H1 (cell line): Measurements from ENCODE around the gene DNER. TPM values are rescaled to one million over a fixed set of nuclear protein-coding genes. Genes with fewer than 3 reads are reported as not detected.

Experiments used
- CTCF ChIA-PET: fragments of 300-600 bp; sonication (Branson Sonifier 250); formaldehyde crosslinking; loops from one replicate; lab custom pipeline; 2021; ENCODE audit not compliant: partially characterized antibody; lab: Charles Lee
- POLR2A ChIA-PET: fragments of 300-600 bp; sonication (Branson Sonifier 250); formaldehyde crosslinking; loops from one replicate; lab custom pipeline; 2021; ENCODE audit warnings: inconsistent platforms; ENCODE audit not compliant: partially characterized antibody; lab: Charles Lee
- DNase-seq, 2 experiments: peaks; one replicate each; pipeline versions ENCODE4 v3.0.0 to v3.0.0-alpha.2; 2010 to 2022; ENCODE audit warnings: low spot score in 2 of 2, low read depth in 1 of 2, mixed read lengths in 1 of 2
- FAIRE-seq: peaks from 2 replicates; lab custom pipeline; 2011; peaks lifted over from hg19 to GRCh38; lab: Jason Lieb, UNC
- H2AFZ ChIP-seq: 2 replicates; pipeline ENCODE4 v1.8.1; 2012; ENCODE audit warnings: low read length, inconsistent platforms
- H2AK5ac ChIP-seq: 2 replicates; pipeline ENCODE4 v1.6.1; 2013; ENCODE audit warnings: low read depth, low read length
- H2BK120ac ChIP-seq: replicated peaks from 2 replicates; pipeline ENCODE3; 2013; ENCODE audit warnings: low read depth, low read length, inconsistent platforms
- H2BK12ac ChIP-seq: 2 replicates; pipeline ENCODE4 v1.6.1; 2013; ENCODE audit warnings: low read depth, low read length
- H2BK15ac ChIP-seq: 2 replicates; pipeline ENCODE4 v1.6.1; 2013; ENCODE audit warnings: low read length
- H2BK20ac ChIP-seq: 2 replicates; pipeline ENCODE4 v1.6.1; 2013; ENCODE audit warnings: low read length
- H2BK5ac ChIP-seq: 2 replicates; pipeline ENCODE4 v1.6.1; 2013; ENCODE audit warnings: low read depth, low read length
- H3K14ac ChIP-seq: 2 replicates; pipeline ENCODE4 v1.6.1; 2013; ENCODE audit warnings: inconsistent platforms; ENCODE audit not compliant: insufficient read length
- H3K18ac ChIP-seq: 2 replicates; pipeline ENCODE4 v1.6.1; 2013; ENCODE audit warnings: low read length; ENCODE audit errors: extremely low read depth
- H3K23ac ChIP-seq: 2 replicates; pipeline ENCODE4 v1.6.1; 2013; ENCODE audit warnings: inconsistent platforms; ENCODE audit not compliant: insufficient read length
- H3K23me2 ChIP-seq: 2 replicates; pipeline ENCODE4 v1.6.1; 2013; ENCODE audit warnings: low read depth, low read length
- H3K27ac ChIP-seq: 2 replicates; pipeline ENCODE4 v1.6.1; 2011; ENCODE audit warnings: low read depth, low read length, inconsistent platforms
- H3K27me3 ChIP-seq, 4 experiments: replicated peaks in 1 of 4; 1 replicate in 1 of 4; 2 replicates in 3 of 4; pipeline versions ENCODE4 v1.6.1 to v1.8.1; 2011 to 2013; ENCODE audit warnings: low read length in 3 of 4, mild to moderate bottlenecking in 3 of 4, inconsistent platforms in 2 of 4, mixed read lengths in 2 of 4, moderate library complexity in 1 of 4; ENCODE audit not compliant: control insufficient read depth in 3 of 4, insufficient read depth in 3 of 4; ENCODE audit errors: extremely low read depth in 1 of 4
- H3K36me3 ChIP-seq, 4 experiments: 2 replicates each; pipeline versions ENCODE4 v1.6.1 to v1.8.1; 2011 to 2013; ENCODE audit warnings: mild to moderate bottlenecking in 4 of 4, low read length in 3 of 4, moderate library complexity in 2 of 4, control low read depth in 1 of 4, inconsistent platforms in 1 of 4; ENCODE audit not compliant: insufficient read depth in 4 of 4, control insufficient read depth in 2 of 4
- H3K4ac ChIP-seq: replicated peaks from 2 replicates; pipeline ENCODE3; 2013; ENCODE audit warnings: low read length, low read depth, mixed read lengths, inconsistent platforms; ENCODE audit not compliant: insufficient read length
- H3K4me1 ChIP-seq, 4 experiments: replicated peaks in 1 of 4; 1 replicate in 1 of 4; 2 replicates in 3 of 4; pipeline versions ENCODE4 v1.6.1 to v1.8.1; 2011 to 2013; ENCODE audit warnings: low read length in 3 of 4, inconsistent platforms in 2 of 4, mixed read lengths in 1 of 4; ENCODE audit not compliant: insufficient read depth in 4 of 4, control insufficient read depth in 3 of 4
- H3K4me2 ChIP-seq, 2 experiments: 2 replicates each; pipeline versions ENCODE4 v1.6.1 to v1.8.1; 2011 to 2013; ENCODE audit warnings: low read depth in 2 of 2, low read length in 2 of 2, control low read depth in 1 of 2, inconsistent platforms in 1 of 2, mild to moderate bottlenecking in 1 of 2; ENCODE audit not compliant: insufficient read depth in 1 of 2
- H3K4me3 ChIP-seq, 4 experiments: fragments of 200-600, 300-600 bp in 1 of 4; sonication (generic), shearing (Covaris generic), sonication (Bioruptor Twin) in 1 of 4; 2 replicates each; pipeline versions ENCODE4 v1.5.1 to v1.8.1; 2011 to 2016; ENCODE audit warnings: low read length in 4 of 4, low read depth in 3 of 4, control low read depth in 2 of 4, inconsistent platforms in 2 of 4, mild to moderate bottlenecking in 2 of 4, mixed read lengths in 1 of 4, moderate library complexity in 1 of 4; ENCODE audit not compliant: insufficient read depth in 2 of 4; ENCODE audit errors: extremely low read depth in 1 of 4
- H3K56ac ChIP-seq: replicated peaks from 2 replicates; pipeline ENCODE3; 2013; ENCODE audit warnings: low read depth, mild to moderate bottlenecking, mixed read lengths, low read length, inconsistent platforms; ENCODE audit not compliant: insufficient read length
- H3K79me1 ChIP-seq: 2 replicates; pipeline ENCODE4 v1.6.1; 2013; ENCODE audit warnings: low read depth, low read length, control low read depth
- H3K79me2 ChIP-seq, 2 experiments: 2 replicates each; pipeline versions ENCODE4 v1.6.1 to v1.8.1; 2012 to 2013; ENCODE audit warnings: low read length in 2 of 2, mild to moderate bottlenecking in 2 of 2, inconsistent platforms in 1 of 2; ENCODE audit not compliant: insufficient read depth in 2 of 2, control insufficient read depth in 1 of 2
- H3K9ac ChIP-seq, 4 experiments: replicated peaks in 1 of 4; 1 replicate in 1 of 4; 2 replicates in 3 of 4; pipeline versions ENCODE4 v1.6.1 to v1.8.1; 2011 to 2013; ENCODE audit warnings: low read depth in 3 of 4, low read length in 3 of 4, control low read depth in 2 of 4, mild to moderate bottlenecking in 2 of 4, moderate library complexity in 2 of 4, inconsistent platforms in 1 of 4; ENCODE audit errors: extremely low read depth in 1 of 4
- H3K9me3 ChIP-seq, 2 experiments: 2 replicates each; pipeline versions ENCODE4 v1.6.1 to v1.8.1; 2012 to 2013; ENCODE audit warnings: mild to moderate bottlenecking in 2 of 2, moderate library complexity in 2 of 2, control low read depth in 1 of 2, inconsistent platforms in 1 of 2, low read depth in 1 of 2, low read length in 1 of 2, mixed read lengths in 1 of 2; ENCODE audit not compliant: insufficient read depth in 2 of 2
- H4K20me1 ChIP-seq, 2 experiments: replicated peaks in 1 of 2; 2 replicates each; pipeline versions ENCODE3 to v1.8.1; 2011 to 2013; ENCODE audit warnings: inconsistent platforms in 2 of 2, low read length in 2 of 2, mild to moderate bottlenecking in 1 of 2; ENCODE audit not compliant: insufficient read depth in 2 of 2, control insufficient read depth in 1 of 2
- H4K5ac ChIP-seq: 2 replicates; pipeline ENCODE4 v1.6.1; 2013; ENCODE audit warnings: low read length, low read depth, mixed read lengths, inconsistent platforms; ENCODE audit not compliant: insufficient read length
- H4K8ac ChIP-seq: 2 replicates; pipeline ENCODE4 v1.8.0; 2013; ENCODE audit warnings: mild to moderate bottlenecking, moderate library complexity, low read length, inconsistent platforms; ENCODE audit not compliant: insufficient read depth; ENCODE audit errors: extremely low read depth
- H4K91ac ChIP-seq: replicated peaks from 2 replicates; pipeline ENCODE3; 2013; ENCODE audit warnings: low read length, mixed read lengths, inconsistent platforms; ENCODE audit not compliant: insufficient read length
- WGBS, 2 experiments: shearing (Covaris generic) in 1 of 2; methylation state at CpG; one replicate each; pipeline versions ENCODE4 v1.1.6 to v1.1.7; 2013 to 2015; ENCODE audit warnings: low lambda C conversion rate in 2 of 2, mixed read lengths in 2 of 2, inconsistent platforms in 1 of 2, low coverage in 1 of 2, missing lambda C conversion rate in 1 of 2; ENCODE audit not compliant: insufficient replicate concordance in 2 of 2, insufficient coverage in 1 of 2, insufficient read length in 1 of 2; ENCODE audit errors: extremely low coverage in 1 of 2, missing lambda C conversion rate in 1 of 2; 5-methylcytosine and 5-hydroxymethylcytosine counted together
- polyA plus RNA-seq, 7 experiments: library from polyadenylated mRNA; depleted of rRNA in 3 of 7; stranded (reverse) in 5 of 7; unstranded in 2 of 7; fragments of >200 nt in 5 of 7; fragments of 200-250 nt in 2 of 7; gene quantifications; 1 replicate in 5 of 7; 2 replicates in 1 of 7; 4 replicates in 1 of 7; pipeline versions ENCODE4 v1.2.1 to v1.2.3, GENCODE V29; 2011 to 2013; ENCODE audit warnings: missing spikeins in 2 of 7, mixed read lengths in 2 of 7
- total RNA-seq: library from RNA; stranded (reverse); fragmentation: NEBNext Ultra II Directional; extraction: Animal tissue kit (Norgen Biotek cat#: 25700); gene quantifications from 2 replicates; pipeline ENCODE4 v1.2.1, GENCODE V29; 2021
- TF ChIP-seq, protein P1 (sequence below): IDR thresholded peaks from 2 replicates; pipeline ENCODE4 v1.6.1; 2012; ENCODE audit warnings: low read length, inconsistent platforms

The DNER gene
- total and polyA plus RNA-seq, 2 of the 8 experiments (the other 6 are each of a cell fraction or from before 2014, with no cell fraction given): 6.8 to 16.3 TPM

- CTCF ChIA-PET: interaction anchor here (0.7 kb wide), 1 partner anchor 28 kb away, joined by 3 read pairs; no protein-coding TSS in a partner anchor
- no peak overlapping the region for H3K9ac ChIP-seq
- TF ChIP-seq, protein P1, sequence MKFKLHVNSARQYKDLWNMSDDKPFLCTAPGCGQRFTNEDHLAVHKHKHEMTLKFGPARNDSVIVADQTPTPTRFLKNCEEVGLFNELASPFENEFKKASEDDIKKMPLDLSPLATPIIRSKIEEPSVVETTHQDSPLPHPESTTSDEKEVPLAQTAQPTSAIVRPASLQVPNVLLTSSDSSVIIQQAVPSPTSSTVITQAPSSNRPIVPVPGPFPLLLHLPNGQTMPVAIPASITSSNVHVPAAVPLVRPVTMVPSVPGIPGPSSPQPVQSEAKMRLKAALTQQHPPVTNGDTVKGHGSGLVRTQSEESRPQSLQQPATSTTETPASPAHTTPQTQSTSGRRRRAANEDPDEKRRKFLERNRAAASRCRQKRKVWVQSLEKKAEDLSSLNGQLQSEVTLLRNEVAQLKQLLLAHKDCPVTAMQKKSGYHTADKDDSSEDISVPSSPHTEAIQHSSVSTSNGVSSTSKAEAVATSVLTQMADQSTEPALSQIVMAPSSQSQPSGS: no peak
- no peak overlapping the region for H3K23ac ChIP-seq
- H3K4me3 ChIP-seq: no peak overlapping the region
- no peak overlapping the region for H3K14ac ChIP-seq
- H3K18ac ChIP-seq: no peak overlapping the region
- no peak overlapping the region for H3K27ac ChIP-seq
- H2AFZ ChIP-seq: no peak overlapping the region
- no peaks in the 10 kb centered on the region for H3K27me3 ChIP-seq
- H3K4me2 ChIP-seq: no peak overlapping the region
- no peak overlapping the region for H4K91ac ChIP-seq
- H2BK5ac ChIP-seq: no peak overlapping the region
- no peak overlapping the region for H2BK12ac ChIP-seq
- H3K23me2 ChIP-seq: no peaks in the 10 kb centered on the region
- H3K4me1 ChIP-seq: no peaks in the 10 kb centered on the region
- H4K20me1 ChIP-seq: no peaks in the 10 kb centered on the region
- no peaks in the 10 kb centered on the region for H3K79me2 ChIP-seq
- H2BK20ac ChIP-seq: no peak overlapping the region
- no peak overlapping the region for H3K56ac ChIP-seq
- H3K36me3 ChIP-seq: no peaks in the 10 kb centered on the region
- WGBS, 2 experiments: 80% methylated on average over 5 of the region's 5 CpGs; no CpG with 5 or more reads in 1 of the 2 experiments
- no peak overlapping the region for H2BK15ac ChIP-seq
- H4K5ac ChIP-seq: no peak overlapping the region
- H2AK5ac ChIP-seq: no peak overlapping the region
- no peaks in the 10 kb centered on the region for H3K79me1 ChIP-seq
- H4K8ac ChIP-seq: no peak overlapping the region
- DNase-seq (no peak), FAIRE-seq (no peak)
- POLR2A ChIA-PET: no interaction called here
- no peak overlapping the region for H3K4ac ChIP-seq
- H3K9me3 ChIP-seq: no peaks in the 10 kb centered on the region; a peak in 1 of 4 replicates
- H2BK120ac ChIP-seq: no peak overlapping the region
Measured at GRCh38 chr2:229387866-229388265, 326.5 kb downstream of the DNER start.
